KOPT-K1 (cell line): Measurements from ENCODE around the gene CA6.
"Not testable (repeated sequence)": the region's sequence is repeated elsewhere in the genome, so short reads cannot be mapped to it uniquely, and the experiment has no call there.

Experiments
- H3K27ac ChIP-seq: fragments of 200-600 bp; sonication (generic); 2 replicates; pipeline ENCODE4 v1.5.1; 2016; ENCODE audit warnings: antibody characterized with exemption, mild to moderate bottlenecking, low read depth, low read length; ENCODE audit not compliant: poor library complexity, severe bottlenecking
- H3K36me3 ChIP-seq: fragments of 200-600 bp; sonication (generic); 2 replicates; pipeline ENCODE4 v1.5.1; 2017; ENCODE audit warnings: antibody characterized with exemption, mild to moderate bottlenecking, low read length, moderate library complexity; ENCODE audit not compliant: insufficient read depth
- H3K9me3 ChIP-seq: fragments of 200-600 bp; sonication (generic); 2 replicates; pipeline ENCODE4 v1.5.1; 2017; ENCODE audit warnings: antibody characterized with exemption, low read length, mild to moderate bottlenecking; ENCODE audit not compliant: insufficient read depth, poor library complexity, severe bottlenecking

Gene CA6

GRCh38 chr1:9020305-9020704 is 74.6 kb downstream of the CA6 start:
- Histone ChIP-seq H3K9me3 (no peaks in the 10 kb centered on the region), H3K27ac (no peak overlapping the region), H3K36me3 (no peaks in the 10 kb centered on the region)

GRCh38 chr1:9022026-9022738 is 76.5 kb downstream of the CA6 start:
- not testable (repeated sequence) for H3K9me3 ChIP-seq, H3K36me3 ChIP-seq, H3K27ac ChIP-seq

DNA sequence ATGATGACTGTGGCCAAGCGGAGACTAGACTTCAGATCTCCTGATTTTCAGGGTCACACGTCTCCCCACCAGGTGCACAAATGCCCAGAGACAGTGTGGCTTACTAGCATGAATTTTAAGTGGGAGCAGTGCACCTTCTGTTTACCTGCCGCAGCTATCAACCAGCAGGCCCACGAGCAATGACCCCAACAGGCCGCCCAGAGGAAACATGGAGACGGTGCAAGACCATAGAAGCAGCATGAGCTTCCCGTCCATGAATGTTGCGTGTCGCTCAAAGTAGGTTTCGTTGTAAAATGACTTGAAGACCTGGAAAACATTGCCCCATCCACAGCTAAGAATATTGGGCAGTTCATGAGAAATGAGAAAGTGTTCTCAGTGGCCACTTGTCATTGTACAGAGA is 77.1 kb downstream of the CA6 start:
- Histone ChIP-seq H3K36me3 (no peaks in the 10 kb centered on the region), H3K9me3 (no peaks in the 10 kb centered on the region), H3K27ac (no peak overlapping the region)
